Measurements from ENCODE around the gene MBD6.

Gene MBD6

DNA sequence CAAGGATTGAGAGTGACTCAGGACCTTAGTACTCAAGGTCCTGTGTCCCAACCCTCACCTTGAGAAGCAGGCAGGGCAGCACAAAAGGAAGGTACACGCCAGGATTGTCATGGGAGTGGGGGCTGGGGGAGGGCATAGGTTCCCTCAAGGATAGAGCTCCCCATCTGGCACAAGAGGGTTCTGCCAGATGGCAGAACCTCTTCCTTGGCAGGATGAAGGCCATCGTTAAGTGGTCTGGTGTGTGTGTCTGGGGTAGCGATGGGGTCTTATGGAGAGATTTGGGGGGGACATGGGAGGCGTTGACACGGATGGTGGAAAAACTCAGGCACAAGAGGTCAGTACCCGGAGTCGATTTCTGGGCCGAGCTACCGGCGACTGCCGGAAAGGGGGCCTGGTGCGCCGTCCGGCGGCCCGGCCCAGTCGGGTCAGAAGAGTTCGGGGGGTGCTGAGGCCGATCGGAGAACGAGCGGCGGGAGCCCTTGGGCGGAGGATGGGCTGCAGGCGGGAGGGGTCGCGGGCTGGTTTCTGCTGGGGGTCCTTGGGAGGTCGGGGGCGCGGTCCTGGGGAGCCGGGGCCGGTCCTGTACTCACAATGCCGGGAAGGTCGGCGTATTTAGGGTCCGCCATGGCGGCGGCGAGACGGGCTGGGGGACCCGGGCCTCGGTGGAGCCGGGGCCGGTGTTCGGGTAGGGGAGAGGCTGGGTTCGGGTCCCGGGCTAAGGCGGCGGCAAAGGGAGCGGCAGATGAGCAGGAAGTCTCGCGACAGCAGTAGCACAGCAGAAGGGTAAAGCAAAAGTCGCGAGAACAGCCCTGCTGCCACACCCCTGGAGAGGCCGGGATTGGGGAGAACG, 24.0 kb downstream of the MBD6 start, which contains the start of gene DCTN2:
DCTN2 (minus strand) TSS at position 755 of the 850 bp plus-strand sequence; CDS start at position 626, 129 bp downstream.
- peak; percentile 92 for DNase-seq (ENCODE audit: extremely low read depth, low read depth)
- TF ChIP-seq, protein P1, sequence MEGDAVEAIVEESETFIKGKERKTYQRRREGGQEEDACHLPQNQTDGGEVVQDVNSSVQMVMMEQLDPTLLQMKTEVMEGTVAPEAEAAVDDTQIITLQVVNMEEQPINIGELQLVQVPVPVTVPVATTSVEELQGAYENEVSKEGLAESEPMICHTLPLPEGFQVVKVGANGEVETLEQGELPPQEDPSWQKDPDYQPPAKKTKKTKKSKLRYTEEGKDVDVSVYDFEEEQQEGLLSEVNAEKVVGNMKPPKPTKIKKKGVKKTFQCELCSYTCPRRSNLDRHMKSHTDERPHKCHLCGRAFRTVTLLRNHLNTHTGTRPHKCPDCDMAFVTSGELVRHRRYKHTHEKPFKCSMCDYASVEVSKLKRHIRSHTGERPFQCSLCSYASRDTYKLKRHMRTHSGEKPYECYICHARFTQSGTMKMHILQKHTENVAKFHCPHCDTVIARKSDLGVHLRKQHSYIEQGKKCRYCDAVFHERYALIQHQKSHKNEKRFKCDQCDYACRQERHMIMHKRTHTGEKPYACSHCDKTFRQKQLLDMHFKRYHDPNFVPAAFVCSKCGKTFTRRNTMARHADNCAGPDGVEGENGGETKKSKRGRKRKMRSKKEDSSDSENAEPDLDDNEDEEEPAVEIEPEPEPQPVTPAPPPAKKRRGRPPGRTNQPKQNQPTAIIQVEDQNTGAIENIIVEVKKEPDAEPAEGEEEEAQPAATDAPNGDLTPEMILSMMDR (IDR thresholded peaks at IDR 0.05; ENCODE audit: low read depth, low read length, missing control alignments) = no peak
- peak within 1 kb of the TSS; percentile 89 for H3K4me3 ChIP-seq (replicated peaks; ENCODE audit: low read depth, low read length)

DNA sequence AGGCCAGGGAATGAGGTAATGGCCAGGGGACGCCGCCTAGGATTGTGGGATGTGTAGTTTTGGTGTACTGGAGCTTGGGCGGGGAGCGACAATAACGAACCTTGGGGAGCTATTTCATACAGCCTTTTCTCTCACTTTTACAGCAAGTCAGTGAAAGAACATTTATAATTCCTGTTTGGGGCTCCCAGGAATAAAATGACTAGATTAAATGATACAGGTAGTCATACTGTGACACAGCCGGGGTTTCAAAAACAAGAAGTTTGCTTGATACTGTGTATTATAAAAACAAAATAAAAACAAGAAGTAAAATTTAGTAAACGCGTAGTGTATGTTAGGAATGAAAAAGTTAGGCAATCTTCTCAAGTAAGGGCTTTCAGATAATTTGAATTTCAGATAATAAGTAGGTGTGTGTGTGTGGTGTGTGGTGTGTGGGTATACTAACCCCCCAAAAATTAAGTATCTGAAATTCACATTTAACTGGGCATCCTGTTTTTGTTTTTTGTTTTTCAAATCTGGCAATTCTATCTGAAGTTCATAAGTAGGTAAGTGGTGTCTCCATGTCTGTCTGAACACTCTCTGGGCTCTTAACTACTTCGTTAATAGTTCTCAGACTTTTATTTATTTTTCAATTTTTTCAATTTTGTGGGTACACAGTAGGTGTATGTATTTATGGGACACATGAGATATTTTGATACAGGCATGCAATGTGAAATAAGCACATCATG, 24.8 kb downstream of the MBD6 start:
- peak overlapping the region; percentile 89 for H3K4me3 ChIP-seq (replicated peaks; ENCODE audit: low read depth, low read length)
- no peak for DNase-seq (ENCODE audit: extremely low read depth, low read depth)
- TF ChIP-seq, protein P1 (IDR thresholded peaks at IDR 0.05; ENCODE audit: low read depth, low read length, missing control alignments) = no peak

DNA sequence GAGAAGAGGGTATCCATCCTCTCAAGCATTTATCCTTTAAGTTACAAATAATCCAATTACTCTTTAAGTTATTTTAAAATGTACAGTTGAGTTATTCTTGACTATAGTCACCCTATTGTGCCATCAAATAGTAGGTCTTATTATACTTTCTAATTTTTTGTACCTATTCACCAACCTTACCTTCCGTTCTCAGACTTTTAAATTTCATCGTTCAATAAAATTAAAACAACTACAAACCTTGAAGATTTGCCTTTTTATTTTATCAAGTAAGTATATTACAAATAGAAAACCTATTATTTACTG, 25.3 kb downstream of the MBD6 start:
- no peak for DNase-seq (ENCODE audit: extremely low read depth, low read depth)

DNA sequence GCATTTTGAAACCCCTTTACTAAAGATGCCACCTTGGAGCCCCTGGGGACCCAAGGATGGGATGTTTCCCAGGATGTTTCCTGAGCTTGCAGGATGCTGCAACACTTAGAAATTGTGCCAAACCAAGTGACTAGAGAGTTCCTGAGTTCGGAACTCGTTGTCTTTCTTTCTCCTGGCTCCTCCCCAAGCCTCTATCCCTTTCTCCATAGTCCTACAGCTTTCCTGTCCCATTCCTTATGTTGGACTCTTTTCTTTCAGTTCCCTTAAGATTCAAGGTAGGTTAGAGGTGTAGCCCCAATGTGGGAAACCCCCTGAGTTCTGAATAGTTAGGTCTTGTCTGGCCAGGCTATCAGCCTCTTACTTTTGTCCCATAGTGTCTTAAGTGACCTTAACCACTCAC, 25.9 kb downstream of the MBD6 start:
- TF ChIP-seq, protein P1 (IDR thresholded peaks at IDR 0.05; ENCODE audit: low read depth, low read length, missing control alignments) = no peak
- H3K4me3 ChIP-seq (replicated peaks; ENCODE audit: low read depth, low read length) = no peak overlapping the region
- no peak for DNase-seq (ENCODE audit: extremely low read depth, low read depth)

More for the DNA sequence above, 25.3 kb downstream of the MBD6 start:
- H3K4me3 ChIP-seq (replicated peaks; ENCODE audit: low read depth, low read length) = no peak overlapping the region
- TF ChIP-seq, protein P1 (IDR thresholded peaks at IDR 0.05; ENCODE audit: low read depth, low read length, missing control alignments) = no peak

DNA sequence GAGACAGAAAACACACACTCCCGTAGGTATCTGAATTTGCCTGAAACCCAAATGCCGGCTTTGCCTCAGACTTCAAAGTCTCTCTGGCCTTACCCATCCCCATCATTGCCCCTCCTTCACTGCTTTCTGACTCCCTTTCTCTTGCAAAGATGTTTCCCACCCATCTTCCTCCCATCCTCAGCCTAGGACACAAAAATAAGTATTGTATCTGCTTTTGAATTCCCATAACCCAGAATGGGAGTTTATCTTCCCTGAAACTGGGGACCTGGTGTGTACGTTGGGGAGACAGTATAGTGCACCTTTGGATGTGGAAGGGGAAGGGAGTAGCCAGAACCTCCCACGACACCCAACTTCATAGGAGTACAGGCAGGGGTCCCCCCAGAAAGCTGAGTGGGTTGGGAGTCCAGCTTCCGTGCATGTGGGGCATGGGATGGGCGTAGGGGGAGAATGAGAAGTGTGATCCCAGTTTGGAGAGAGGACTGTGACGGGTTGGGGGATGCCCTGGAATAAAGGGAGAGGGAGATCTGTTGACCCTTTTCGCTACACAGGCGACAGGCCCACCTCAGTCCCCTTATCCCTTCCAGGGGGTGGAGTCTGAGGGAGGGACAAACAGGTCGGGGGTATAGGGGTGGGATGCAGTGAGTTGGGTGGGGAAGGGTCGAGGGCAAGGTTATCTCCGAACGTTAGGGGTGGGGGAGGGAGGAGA, 26.7 kb downstream of the MBD6 start:
- peak overlapping the region; percentile 52 for H3K4me3 ChIP-seq (replicated peaks; ENCODE audit: low read depth, low read length)
- TF ChIP-seq, protein P1 (IDR thresholded peaks at IDR 0.05; ENCODE audit: low read depth, low read length, missing control alignments) = no peak

DNA sequence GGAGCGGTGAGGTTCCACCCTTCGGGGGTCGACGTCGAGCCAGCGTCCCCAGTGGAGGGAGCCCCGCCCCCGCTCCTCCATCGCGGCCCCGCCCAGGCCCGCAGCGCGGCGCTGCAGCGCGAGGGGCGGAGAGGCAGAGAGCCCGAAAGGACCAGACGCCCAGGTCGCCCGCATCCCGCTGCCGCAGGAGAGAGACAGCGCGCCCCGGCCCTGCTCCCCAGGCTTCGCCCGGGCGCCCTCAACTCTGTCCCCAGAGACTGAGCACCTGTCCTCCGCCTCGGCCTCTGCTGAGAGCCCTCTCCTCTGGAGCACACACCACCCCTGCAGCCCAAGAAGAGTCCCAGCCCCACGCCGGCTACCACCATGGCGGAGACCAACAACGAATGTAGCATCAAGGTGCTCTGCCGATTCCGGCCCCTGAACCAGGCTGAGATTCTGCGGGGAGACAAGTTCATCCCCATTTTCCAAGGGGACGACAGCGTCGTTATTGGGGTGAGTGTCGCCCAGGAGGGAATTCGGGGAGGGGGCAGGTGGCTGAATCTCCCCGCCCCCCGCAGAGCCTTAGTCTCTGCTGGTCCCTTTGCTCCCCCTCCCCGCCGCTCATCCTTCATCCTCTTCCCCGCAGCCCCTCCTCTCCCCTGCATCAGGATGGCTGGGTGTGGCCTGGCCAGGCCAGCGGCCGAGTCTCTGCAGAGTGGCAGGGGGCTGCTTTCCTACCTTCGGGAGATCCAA, 27.5 kb downstream of the MBD6 start, which contains the start of gene KIF5A:
KIF5A (plus strand) TSS at position 136 of the 732 bp plus-strand sequence; CDS start at position 364, 228 bp downstream.
- TF ChIP-seq, protein P1 (IDR thresholded peaks at IDR 0.05; ENCODE audit: low read depth, low read length, missing control alignments) = no peak
- DNase-seq (ENCODE audit: extremely low read depth, low read depth) = no peak
- peak within 1 kb of the TSS; percentile 52 for H3K4me3 ChIP-seq (replicated peaks; ENCODE audit: low read depth, low read length)

More for the DNA sequence above, 26.7 kb downstream of the MBD6 start:
- DNase-seq (ENCODE audit: extremely low read depth, low read depth) = no peak

Data from HFF-Myc (cell line).